Retinal pigment epithelial cell (primary cell): ENCODE measurements around the gene TAGLN2.

ENCODE experiments used
- DNase-seq: peaks from one replicate; pipeline ENCODE4 v3.0.0-alpha.2; 2010; ENCODE audit warnings: low read depth
- H3K4me3 ChIP-seq: 2 replicates; pipeline ENCODE4 v1.5.1; 2011; ENCODE audit warnings: mild to moderate bottlenecking, low read length, control low read depth, moderate library complexity
- CTCF ChIP-seq: conservative IDR thresholded peaks from 2 replicates; pipeline ENCODE4 v1.5.1; 2011; ENCODE audit warnings: low read depth, low read length, control low read depth, inconsistent platforms

Gene TAGLN2

GRCh38 chr1:159965263-159965662, 40.0 kb upstream of the TAGLN2 start:
- no peak for DNase-seq
- H3K4me3 ChIP-seq: no peak overlapping the region
- no peak for TF ChIP-seq CTCF

GRCh38 chr1:159964144-159964543, 38.8 kb upstream of the TAGLN2 start:
- H3K4me3 ChIP-seq: no peak overlapping the region
- no peak for TF ChIP-seq CTCF
- no peak for DNase-seq

DNA sequence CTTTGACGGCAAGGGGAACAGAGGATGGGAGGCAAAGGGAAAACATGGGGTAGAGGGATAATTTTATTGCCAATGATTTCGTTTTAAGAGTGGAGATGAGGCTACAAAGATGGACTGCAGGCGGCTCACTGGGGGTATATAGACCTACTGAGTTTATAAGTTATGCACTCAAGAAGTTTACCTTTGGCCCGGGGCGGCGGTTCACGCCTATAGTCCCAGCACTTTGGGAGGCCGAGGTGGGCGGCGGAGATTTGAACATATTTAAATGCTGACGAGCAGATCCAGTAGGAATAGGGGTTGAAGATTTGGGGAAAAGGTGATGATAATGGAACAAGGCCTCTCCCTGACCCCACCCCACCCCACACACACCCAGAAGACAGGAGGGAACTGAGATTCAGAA, 36.9 kb upstream of the TAGLN2 start:
- no peak overlapping the region for H3K4me3 ChIP-seq
- DNase-seq: no peak
- no peak for TF ChIP-seq CTCF

DNA sequence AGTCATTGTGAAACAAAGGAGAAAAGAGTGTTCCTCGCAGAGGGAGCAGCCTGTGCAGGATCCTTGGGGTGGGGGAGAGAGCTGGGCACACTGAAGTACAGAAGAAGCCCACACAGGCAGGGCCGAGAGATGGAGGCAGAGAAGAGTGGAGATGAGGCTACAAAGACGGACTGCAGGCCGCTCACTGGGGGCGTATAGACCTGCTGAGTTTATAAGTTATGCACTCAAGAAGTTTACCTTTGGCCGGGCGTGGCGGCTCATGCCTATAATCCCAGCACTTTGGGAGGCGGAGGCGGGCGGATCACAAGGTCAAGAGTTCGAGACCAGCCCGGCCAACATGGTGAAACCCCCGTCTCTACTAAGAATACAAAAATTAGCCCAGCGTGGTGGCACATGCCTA, 36.3 kb upstream of the TAGLN2 start:
- TF ChIP-seq CTCF: no peak
- no peak overlapping the region for H3K4me3 ChIP-seq
- DNase-seq: no peak

GRCh38 chr1:159960721-159961381, 35.5 kb upstream of the TAGLN2 start:
- no peak overlapping the region for H3K4me3 ChIP-seq
- DNase-seq: no peak
- no peak for TF ChIP-seq CTCF

DNA sequence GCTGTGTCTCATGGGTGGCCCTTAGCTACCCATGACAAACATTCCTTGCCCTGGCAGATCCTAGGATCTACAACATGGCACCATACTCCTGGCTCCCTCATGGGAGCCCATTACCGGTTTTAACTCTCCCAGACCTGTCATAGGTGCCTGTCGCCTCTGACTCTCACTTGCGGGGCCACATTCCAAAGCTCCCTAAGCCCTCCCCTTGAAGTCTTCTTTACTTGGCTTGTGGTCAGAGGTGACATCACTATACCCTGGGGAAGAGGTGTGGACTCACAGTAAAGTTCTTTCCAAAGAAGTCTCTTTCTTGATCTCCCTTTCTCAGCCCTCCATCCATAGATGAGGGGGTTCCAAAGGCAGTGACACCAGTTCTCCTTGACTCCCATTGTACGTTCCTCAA, 34.1 kb upstream of the TAGLN2 start:
- no peak for TF ChIP-seq CTCF
- no peak overlapping the region for H3K4me3 ChIP-seq
- no peak for DNase-seq

GRCh38 chr1:159958719-159959380, 33.5 kb upstream of the TAGLN2 start:
- no peak for DNase-seq
- no peak for TF ChIP-seq CTCF

More at GRCh38 chr1:159958719-159959380, 33.5 kb upstream of the TAGLN2 start:
- no peak overlapping the region for H3K4me3 ChIP-seq
